Activated CD4-positive, alpha-beta T cell treated with anti-CD3 and anti-CD28 coated beads, Interleukin-2, amount 50 U/mL, for 24 hours (primary cell): ENCODE results near the gene DGKH.

Source experiments
- DNase-seq, 2 donors: peaks; one replicate each; pipeline ENCODE4 v3.0.0-alpha.2; 2020; ENCODE audit warnings: low read depth in 1 of 2, low spot score in 1 of 2

The DGKH gene

DNA sequence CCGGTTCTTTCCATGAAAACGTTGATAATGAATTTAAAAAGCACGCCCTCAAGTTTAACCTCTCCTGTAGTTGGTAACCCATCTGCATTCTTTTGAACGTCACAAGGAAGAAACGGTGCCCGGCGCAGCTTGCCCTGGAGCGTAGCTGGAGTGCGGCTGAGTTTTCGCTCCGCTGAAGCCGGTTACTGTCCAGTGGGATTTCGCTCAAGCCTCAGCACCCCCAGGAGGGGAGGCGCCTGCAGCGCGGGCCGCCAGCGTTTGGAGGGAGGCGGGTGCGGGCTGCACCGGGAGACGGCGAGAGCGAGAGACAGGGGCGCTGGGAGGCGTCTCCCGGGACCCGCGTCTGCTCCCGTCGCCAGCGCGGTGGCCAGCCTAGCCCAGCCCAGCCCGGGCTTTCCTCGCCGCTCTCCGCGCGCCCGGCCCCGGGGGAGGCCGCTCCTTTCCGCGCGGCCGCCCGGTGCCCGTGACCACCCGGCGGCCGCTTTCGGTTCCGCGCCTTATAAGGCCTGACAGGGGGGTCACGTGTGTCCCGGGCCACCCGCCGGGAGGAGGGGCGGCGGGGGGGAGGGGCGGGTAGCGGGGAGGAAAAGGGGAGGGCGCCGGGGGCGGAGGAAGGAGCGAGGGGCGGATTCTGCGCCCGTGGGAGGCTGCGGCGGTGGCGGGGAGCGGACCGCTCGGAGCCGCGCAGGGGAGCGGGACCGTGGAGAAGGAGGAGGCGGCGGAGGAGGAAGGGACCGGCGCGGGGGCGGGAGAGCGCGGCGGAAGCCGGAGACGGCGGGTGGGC, 8.3 kb upstream of the DGKH start:
- DNase-seq = peak; percentile 71 to 75

DNA sequence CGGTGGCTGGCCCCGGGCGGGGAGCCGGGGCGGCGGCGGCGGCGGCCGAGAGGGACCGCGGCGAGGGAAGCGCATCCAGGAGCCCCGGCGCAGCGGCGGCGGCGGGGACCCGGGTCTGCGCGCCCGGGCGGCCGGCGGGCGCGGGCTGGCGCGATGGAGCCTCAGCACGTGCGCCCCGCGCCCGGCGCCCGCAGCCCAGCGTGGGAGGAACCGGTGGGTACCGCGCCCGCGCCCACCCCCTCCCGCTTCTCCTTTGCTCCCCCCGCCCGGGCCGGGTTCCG, 7.8 kb upstream of the DGKH start:
- DNase-seq = no peak

DNA sequence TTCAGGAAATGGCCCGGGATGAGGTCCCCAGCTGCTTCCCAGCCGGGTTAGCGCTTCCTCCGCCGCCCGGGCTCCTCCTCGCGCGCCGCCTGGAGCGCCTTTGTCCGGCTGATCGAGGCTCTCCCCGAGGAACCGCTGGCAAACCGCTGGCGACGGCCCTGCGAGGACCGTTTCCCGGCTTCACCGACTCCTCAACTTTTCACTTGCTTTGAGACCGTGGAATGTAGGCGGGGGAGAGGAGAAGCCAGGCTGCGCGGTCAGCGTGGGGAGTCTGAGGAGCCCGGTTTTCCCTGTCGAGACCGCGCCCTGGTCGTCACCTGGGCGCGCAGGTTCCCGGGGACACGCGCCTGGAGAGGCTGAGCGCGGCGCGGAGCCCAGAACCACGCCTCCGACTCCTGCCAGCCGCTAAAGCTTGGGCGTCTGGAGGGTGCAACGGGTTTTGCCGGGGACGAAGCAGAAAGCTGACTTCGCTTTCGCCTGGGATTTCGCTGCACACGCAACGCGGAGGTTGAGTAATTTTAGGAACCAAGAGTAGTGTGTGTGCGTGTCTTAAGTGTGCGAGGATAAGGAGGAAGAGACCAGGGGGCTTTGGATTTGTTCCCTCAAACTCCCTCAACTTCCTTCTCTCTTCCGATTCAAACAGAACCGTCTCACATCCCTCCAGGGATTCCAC, 7.3 kb upstream of the DGKH start:
- DNase-seq = peak; percentile 13 to 24

DNA sequence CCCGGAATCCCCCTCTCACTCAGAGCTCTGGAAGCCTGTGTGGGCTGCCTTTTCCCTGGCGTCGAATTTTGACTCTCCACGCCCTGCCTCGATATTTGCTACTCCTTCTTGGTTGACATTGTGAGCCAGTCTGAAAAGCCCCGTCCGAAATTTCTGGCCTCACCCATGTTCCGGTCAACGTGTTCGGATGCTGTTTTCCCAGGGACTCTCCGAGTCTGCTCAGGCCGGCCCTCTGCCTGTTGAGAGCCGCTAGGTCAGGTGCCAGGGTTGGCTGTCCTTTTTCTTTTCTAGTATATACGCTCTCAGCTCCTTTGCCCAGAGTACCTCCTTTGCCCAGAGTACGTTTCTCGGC, 6.8 kb upstream of the DGKH start:
- DNase-seq = no peak

DNA sequence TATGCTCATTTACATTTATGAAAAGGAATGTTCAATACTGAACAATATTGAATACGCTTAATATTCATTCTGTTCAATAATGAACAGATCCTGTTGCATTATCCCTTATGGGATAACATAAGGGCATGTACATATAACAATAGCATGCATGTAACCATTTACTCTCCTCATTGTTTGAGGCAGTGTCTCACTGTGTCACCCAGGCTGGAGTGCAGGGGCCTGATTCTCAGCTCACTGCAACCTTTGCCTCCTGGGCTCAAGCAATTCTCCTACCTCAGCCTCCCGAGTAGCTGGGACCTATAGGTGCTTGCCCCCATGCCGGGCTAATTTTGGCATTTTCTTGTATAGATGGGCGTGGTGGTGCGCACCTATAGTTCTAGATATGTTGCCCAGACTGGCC, 4.8 kb upstream of the DGKH start:
- no peak for DNase-seq

DNA sequence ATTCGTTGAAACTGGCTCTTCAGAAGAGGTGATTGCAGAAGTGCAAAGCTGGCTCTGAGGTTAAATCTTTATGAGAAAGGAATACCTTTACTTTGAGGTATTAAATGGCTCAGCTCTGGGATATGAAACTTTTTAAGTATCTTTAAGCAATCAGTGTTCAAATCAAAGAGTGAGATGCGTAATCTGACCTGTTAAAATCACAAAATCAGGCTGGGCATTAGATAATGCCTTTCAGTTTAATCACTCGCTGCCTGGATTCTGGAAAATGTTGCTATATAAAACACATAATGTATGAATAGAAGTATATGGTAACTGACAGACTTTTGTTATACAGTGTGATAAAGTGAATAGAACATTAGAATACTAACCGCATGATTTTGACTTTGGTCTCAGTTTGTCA, 2.0 kb upstream of the DGKH start:
- no peak for DNase-seq

DNA sequence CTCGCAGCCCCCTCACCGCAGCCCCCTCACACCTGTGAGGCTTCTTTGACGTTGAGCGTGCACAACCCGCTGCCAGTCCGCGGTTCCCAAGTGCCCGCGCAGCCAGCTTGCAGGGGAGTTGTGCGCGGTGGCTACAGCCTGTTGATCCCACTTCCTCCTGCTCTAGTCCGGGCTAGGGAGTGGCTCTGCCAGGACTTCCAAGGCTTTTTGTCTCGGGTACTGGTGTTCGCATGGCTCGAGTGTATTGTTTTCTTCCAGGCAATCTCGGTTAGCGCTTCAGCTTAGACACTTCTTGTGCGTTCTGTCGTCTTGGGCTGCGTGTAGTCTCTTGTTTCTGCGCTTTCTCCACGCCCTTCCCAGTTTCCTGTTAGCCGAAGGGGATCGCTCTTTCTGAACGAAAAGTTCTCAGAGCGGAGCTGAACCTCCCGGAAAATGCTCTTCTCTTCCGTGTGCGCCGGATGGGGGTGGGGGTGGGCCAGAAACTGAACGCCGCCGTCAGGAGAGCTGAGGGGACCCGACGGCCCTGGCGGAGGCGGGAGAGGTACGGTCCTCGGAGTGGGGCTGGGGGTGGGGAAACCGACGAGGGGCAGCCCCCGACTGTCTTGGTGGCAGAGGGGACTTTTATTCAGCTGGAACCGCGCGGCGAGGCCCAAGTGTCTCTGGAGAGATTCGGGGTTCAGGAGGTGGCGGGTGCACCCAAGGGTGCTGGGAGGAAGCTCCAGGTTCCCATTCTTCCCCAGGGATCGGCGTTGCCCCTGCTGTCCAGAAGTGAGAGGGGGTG, 697 bp upstream of the DGKH start:
- DNase-seq = no peak

DNA sequence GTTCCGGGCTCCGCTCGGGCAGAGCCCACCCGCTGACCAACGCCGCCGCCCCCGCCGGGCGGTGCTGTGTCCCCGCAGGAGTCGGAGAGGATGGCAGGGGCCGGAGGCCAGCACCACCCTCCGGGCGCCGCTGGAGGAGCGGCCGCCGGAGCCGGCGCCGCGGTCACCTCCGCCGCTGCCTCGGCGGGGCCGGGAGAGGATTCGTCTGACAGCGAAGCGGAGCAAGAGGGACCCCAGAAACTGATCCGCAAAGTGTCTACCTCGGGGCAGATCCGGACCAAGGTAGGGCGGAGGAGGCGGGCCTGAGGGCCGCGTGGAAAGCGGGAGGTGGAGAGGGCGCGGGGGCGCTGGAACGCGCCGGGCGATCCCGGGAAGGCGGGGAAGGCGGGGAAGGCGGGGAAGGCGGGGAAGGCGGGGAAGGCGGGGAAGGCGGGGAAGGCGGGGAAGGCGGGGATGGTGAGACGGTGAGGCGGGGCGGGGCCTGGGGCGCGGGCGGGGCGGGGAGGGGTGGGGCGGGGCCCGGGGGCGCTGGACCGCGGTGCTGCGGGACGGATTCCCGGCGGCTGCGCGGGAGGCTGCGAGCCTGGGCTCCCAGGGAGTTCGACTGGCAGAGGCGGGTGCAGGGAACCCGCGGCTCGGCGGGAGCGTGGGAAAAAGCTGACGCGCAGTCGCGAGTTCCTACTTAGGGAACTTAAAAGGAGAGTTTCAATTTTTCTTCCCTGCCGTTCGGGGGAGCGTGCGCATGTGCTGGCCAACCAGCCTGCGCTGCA, 421 bp downstream of the DGKH start:
- DNase-seq = peak; percentile 33 to 34

DNA sequence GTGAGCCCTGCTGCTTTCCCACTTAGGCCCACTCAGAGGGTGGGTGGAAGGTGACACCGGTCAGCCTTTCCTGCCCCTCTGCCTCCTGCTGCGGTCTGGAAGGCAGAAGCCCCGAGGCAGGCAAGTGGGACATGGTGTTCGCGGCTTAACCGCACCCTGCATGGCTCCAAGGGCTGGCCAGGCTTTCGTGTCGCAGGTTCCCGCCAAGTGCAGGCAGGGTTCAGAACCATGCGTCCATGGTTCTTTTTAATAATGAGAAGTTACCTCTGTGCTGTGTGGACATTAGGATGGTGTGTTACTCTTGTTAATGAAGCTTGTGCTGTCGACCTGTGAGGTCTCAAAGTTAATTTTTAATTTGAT, 986 bp downstream of the DGKH start:
- DNase-seq = no peak

DNA sequence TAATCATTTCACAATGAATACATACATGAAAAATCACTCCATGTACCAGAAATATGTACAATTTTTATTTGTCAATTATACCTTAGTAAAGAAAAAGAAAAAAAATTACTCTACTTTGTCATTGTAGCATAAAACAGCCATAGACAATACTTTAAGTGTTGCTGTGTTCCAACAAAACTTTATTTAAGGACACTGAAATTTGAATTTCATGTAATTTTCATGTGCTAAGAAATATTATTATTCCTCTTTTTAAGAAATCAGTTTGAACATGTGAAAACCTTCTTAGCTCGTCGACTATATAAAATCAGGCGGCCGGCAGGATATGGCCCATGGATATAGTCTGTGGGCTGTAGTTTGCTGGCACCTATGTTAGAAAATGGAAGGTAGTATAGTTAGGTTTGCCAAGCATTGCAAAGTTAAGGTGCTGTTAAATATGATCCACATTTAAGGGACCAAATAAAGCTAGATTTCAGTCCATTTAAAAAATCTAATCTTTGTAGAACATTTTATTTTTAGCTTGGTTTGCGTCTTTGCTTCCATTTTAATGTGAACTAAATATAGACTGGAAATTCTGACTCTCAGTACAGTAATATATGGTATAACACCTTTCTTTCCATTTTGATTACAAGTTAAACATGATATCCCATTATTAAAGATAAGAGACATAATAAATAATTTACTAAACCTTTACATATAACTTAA, 6.5 kb downstream of the DGKH start:
- DNase-seq = no peak

DNA sequence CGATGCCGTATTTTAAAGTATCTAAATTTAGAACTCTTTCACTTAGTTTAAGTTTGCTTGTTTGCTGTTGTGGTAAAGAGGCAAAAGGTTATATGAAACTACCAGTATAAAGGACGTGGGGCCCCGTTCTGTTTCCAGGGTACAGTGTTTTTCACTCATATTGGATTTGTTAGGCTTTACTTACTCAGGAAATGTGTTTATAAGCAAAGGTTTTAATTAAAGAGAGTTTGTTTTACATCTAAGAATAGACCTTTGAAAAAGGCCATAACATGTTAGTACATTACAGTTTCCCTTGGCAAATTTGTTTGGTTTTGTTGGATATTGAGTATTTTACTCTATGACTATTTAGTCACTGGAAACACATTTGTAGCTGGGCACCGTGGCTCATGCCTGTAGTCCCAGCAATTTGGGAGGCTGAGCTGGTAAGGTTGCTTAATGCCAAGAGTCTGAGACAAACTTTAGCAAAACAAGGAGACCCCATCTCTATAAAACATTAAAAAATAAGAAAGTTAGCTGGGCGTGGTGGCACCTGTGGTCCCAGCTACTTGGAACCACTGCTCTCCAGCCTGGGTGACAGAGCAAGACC, 7.1 kb downstream of the DGKH start:
- no peak for DNase-seq

DNA sequence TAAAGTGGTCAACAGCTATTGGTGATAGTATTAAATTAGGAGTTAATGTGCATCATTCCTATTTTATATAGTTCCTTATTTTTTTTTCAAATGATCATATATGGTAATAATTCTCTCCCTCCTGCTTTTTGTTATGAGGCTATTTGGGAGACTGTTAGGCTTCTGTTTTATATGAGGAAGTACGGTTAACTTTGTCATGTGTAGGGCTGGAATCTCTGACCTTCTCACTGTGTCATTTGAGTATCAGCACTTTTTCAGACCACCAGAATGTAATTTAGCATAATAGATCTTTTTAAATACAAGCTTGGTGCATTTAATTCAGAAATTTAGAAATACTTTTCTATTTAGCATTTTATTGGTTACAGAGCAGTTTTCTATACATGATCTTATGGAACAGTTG, 7.7 kb downstream of the DGKH start:
- no peak for DNase-seq

DNA sequence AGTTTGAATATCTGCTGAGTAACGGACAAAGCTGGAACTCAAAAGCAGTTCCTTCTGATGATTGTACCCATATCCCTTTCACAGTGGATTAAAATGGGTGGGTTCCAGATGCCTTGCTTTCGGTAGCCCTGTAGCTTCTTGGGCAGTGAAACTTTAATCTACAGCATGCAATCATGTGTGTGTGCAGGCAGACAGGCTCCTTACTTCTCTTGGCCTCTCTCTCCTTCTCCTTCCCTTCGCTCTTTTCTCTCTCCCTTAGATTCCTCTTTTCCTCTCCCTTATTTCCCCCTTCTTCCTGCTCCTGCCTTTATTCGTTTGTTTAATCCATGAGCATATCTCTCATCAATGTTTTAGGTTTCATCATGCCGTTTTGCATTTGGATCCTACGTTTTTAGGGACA, 8.1 kb downstream of the DGKH start:
- DNase-seq = no peak

DNA sequence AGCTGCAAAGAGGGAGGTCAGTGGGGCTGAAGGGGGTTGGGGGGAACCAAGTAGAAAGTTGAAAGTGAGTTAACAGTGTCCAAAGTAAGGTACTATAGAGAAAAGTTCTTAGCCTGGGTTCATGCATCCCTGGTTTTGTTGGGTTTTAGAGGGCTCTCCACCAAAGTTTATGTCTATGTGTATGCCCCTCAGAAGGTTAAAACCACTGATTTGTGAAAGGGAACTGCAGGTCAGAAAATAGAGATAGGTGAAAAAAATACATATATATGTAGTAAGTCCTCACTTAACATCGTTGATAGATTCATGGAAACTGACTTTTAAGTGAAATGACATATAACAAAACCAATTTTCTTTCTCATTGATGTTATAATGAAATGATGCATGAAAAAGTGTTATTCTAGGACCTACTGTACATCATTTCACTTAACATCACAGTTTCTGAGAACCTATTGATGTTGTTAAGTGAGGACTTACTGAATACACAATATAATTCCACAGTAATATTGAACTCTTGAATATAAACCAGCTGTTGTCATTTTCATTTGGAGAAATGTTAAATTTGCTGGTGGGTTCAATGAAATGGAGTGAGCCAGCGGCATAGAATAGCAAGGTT, 9.6 kb downstream of the DGKH start:
- DNase-seq = no peak

DNA sequence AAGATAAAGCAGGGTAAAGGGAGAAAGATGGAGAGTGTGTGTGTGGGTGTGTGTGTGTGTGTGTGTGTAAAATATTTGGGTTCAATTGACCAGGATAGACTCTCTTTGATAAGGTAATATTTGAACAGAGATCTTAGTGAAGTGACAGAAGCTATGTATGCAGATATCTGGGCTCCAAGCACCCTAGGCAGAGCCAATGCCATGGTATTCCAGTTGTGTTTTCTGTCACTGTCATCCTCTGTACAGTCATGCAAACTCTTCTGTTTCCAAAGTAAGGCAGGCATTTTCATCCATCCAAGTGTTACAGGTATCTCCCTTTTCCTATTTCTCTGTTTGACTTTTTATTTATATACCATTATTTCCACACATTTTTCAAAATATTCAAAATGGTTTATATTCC, 13.5 kb downstream of the DGKH start:
- DNase-seq = no peak

DNA sequence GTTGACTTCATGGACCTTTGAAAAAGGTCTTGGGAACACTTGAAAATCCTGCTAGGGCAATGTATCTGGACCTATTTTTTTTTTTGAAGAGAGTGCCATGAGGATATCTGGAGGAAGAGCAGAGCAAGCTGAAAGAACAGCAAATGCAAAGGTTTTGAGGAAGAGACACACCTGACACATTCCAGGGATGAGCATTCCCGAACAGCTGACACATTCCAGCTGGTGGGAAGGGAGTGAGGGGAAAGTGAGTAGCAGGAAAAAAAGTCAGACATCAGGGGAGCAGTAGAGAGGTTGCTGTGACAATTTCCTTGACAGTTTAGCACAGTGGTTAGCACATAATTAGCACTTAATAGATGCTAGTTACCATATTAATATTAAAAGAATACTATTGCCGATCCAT, 14.7 kb downstream of the DGKH start:
- DNase-seq = no peak

DNA sequence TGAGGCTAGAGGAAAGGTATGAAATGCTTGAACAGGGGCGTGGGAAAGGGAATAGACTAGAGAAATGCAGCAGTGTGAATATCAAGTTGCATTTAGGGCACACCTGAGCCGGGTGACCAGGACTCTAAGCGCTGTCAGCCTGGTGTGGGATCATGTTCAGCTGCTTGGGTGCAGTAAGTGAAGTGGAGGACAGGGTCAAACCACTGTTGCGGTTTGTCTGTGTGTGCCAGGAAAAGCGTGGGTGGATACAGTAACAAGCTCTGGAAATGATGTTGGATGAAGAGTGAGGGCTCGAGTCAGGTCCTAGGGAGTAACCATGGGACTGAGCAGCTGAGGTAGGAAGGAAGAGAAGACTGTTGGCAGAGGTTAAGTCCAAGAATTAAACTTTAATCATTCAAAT, 15.8 kb downstream of the DGKH start:
- no peak for DNase-seq

DNA sequence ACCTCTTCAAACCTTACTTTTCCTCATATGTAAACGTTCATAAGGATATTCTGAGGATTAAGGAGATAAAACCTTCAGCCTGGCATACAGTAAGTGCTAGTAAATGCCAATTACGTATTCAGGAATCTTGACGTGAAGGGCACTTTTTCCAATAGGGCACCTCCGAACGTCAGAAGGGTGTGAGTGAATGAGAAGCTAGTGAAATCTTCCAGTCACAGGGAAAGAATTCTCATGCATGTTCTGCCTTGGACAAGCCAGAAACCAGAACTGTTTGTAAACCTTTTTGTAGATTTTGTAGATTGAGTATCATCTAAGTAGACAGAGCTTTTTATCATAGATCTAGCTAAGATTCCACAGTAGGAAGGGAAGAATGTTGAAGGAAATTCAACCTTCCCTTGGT, 16.5 kb downstream of the DGKH start:
- DNase-seq = no peak

DNA sequence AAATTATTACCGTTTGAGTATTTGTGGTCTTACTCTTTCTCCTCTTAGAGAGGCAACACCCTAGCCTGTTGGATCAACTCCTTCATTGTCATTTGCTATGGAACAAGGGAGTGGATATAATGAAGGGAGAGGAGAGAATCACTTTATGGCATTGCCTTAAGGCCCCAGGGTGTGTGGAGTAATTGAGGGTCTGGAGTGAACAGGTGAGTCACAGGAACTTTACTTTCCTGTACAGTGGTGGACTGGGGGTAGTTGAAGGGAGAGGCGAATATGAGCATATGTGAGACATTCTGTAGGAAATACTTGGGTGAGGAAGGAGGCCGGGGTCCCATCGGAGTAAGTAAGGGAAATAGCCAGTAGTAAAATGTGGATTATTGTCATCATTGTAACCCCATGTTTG, 17.0 kb downstream of the DGKH start:
- DNase-seq = no peak

DNA sequence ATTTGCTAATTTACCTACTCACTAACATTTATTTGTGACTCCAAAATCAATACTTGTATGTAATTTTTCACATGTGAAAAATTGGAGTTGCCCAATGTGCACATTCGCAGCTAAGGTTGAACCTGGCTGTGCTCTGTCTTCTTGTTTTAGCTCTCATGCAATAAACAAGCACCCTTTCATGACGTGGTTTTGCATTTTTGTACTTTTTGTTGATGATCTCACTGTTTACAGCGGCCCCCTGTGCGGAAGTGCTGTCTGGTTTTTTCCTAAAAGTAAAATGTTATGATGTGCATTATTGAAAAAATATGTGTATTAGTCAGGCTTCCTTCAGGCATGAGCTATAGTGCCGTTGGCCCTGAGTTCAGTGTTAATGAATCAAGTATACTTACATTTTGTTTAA, 18.1 kb downstream of the DGKH start:
- DNase-seq = no peak

DNA sequence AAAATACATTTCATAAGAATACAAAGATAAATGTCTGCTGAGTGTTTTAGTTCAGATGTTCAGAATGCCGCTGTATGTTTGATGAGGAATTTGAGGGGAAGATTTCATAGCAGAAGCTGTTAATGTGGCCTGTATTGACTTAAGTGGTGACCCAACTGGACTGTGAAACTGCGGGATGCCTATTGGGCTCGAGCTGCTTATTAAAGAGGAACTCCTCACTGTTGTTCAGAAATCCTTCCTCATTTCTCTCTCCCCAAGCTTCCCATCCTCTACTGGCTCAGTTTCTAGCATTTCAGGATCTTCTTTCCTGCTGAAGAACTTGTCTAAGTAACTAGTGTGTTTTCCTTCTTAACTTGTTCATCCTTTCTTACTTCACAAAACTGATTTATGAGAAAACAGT, 20.4 kb downstream of the DGKH start:
- no peak for DNase-seq
